Endothelial cell (in vitro differentiated cells): ENCODE data around the gene ZNF365. TPM values are rescaled to one million over a fixed set of nuclear protein-coding genes. Genes with fewer than 3 reads are reported as not detected.

Experiments
- DNase-seq: peaks from one replicate; pipeline ENCODE4 v3.0.0; 2021; ENCODE audit warnings: low spot score
- H3K27ac Mint-ChIP-seq: one replicate; pipeline ENCODE4 v1.8.0; 2021; ENCODE audit warnings: mixed read lengths, inconsistent platforms; ENCODE audit not compliant: unreplicated experiment
- H3K27me3 Mint-ChIP-seq: one replicate; pipeline ENCODE4 v1.8.0; 2021; ENCODE audit warnings: mild to moderate bottlenecking, moderate library complexity, mixed read lengths, inconsistent platforms; ENCODE audit not compliant: unreplicated experiment
- H3K36me3 Mint-ChIP-seq: one replicate; pipeline ENCODE4 v1.8.0; 2021; ENCODE audit warnings: mild to moderate bottlenecking, low read depth, mixed read lengths, inconsistent platforms; ENCODE audit not compliant: unreplicated experiment
- H3K4me1 Mint-ChIP-seq: one replicate; pipeline ENCODE4 v1.8.0; 2021; ENCODE audit warnings: mild to moderate bottlenecking, mixed read lengths, inconsistent platforms; ENCODE audit not compliant: unreplicated experiment
- H3K4me3 Mint-ChIP-seq: one replicate; pipeline ENCODE4 v1.8.0; 2021; ENCODE audit warnings: mild to moderate bottlenecking, mixed read lengths, inconsistent platforms; ENCODE audit not compliant: unreplicated experiment
- H3K9me3 Mint-ChIP-seq: one replicate; pipeline ENCODE4 v1.8.0; 2021; ENCODE audit warnings: mixed read lengths, inconsistent platforms; ENCODE audit not compliant: unreplicated experiment
- CTCF ChIP-seq: fragments of 200-600 bp; sonication (generic); IDR thresholded peaks from one replicate; pipeline ENCODE4 v1.5.0; 2021; ENCODE audit warnings: antibody characterized with exemption; ENCODE audit not compliant: unreplicated experiment
- total RNA-seq: library from RNA; stranded (reverse); fragmentation: NEBNext Ultra II Directional; extraction: Animal tissue kit (Norgen Biotek cat#: 25700); gene quantifications from one replicate; pipeline ENCODE4 v1.2.1, GENCODE V29; 2021; ENCODE audit not compliant: unreplicated experiment

ZNF365 gene
- total RNA-seq, 1 donor from 2014 or later = not detected

DNA sequence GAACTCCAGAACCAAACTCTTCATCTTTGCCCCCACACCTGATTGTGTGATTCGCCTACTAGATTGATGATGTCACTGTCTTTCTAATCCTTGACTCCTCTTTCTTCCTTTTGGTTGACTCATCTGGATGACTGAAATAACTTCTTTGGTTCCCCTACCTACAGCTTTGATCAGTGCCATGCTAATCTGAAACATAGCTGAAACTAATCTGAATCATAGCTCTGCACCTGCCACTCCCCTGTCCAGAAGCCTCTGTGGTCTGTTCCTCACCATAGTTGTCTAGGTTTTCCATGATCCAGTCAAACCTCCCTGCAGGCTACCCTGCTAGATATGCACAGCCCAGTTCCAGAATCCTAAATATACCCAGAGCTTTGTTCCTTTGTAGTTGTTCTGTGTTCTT, 51.9 kb downstream of the ZNF365 start:
- Mint-ChIP-seq H3K9me3 (no peaks in the 10 kb centered on the region), H3K27me3 (no peaks in the 10 kb centered on the region), H3K4me1 (no peaks in the 10 kb centered on the region), H3K4me3 (no peak overlapping the region), H3K36me3 (no peaks in the 10 kb centered on the region), H3K27ac (no peak overlapping the region)
- no peak for TF ChIP-seq CTCF
- DNase-seq = no peak

- DNase-seq = no peak
- Mint-ChIP-seq H3K36me3 (no peaks in the 10 kb centered on the region), H3K27me3 (no peaks in the 10 kb centered on the region), H3K9me3 (no peaks in the 10 kb centered on the region), H3K27ac (no peak overlapping the region), H3K4me1 (no peaks in the 10 kb centered on the region), H3K4me3 (no peak overlapping the region)
- no peak for TF ChIP-seq CTCF
Observed at GRCh38 chr10:62426600-62426999, 52.4 kb downstream of the ZNF365 start.

GRCh38 chr10:62430881-62431280, 56.7 kb downstream of the ZNF365 start:
- Mint-ChIP-seq H3K4me1 (no peaks in the 10 kb centered on the region), H3K4me3 (no peak overlapping the region), H3K27ac (no peak overlapping the region), H3K9me3 (no peaks in the 10 kb centered on the region), H3K27me3 (no peaks in the 10 kb centered on the region), H3K36me3 (no peaks in the 10 kb centered on the region)
- no peak for TF ChIP-seq CTCF
- no peak for DNase-seq

DNA sequence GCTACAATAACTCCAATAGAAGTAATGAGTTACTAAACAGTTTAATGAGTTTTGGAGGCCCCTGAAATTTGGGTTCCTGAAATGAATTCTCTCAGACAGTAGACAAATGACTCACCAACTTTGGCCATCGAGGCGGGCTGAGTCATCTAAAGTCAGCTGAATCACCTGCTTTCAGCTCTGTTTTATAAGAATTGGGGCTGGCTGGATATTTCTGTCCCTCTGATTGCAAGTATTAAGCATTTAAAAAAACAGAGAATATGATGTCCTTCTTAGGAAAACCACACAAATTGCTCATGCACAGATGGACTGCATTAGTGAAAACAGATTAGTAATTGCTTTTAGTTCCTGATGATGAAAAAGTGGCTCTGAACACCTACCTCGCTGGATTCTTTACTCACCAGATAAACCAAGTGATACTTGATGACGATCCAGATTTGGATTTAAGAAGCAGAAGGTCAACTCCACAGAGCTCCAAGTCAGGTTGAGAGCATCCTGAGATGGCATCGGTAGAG, 59.1 kb downstream of the ZNF365 start:
- Mint-ChIP-seq H3K4me1 (no peaks in the 10 kb centered on the region), H3K36me3 (no peaks in the 10 kb centered on the region), H3K4me3 (no peak overlapping the region), H3K27ac (no peak overlapping the region), H3K27me3 (no peaks in the 10 kb centered on the region), H3K9me3 (no peaks in the 10 kb centered on the region)
- TF ChIP-seq CTCF = no peak
- DNase-seq = no peak

DNA sequence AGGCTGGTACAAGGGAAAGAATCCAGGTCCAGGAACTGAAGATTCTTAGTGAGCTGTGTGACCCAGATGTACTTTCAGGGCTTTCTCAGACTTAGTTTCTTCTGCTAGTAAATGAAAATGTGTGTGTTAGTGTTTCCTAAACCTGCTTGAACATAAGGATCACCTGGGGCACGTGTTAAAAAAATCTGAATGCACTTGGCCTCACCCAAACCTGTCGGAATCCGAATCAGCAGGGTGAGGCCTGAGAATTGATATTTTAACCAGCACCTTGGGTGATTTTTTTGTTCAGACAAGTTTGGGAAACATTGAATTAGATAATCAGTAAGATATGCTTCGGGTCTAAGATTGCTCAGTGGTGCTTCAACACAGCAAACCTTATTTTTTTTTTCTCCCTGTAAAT, 59.7 kb downstream of the ZNF365 start:
- no peak for DNase-seq
- no peak for TF ChIP-seq CTCF
- no peaks in the 10 kb centered on the region for H3K36me3 Mint-ChIP-seq

More for the DNA sequence above, 59.7 kb downstream of the ZNF365 start:
- Mint-ChIP-seq H3K27me3 (no peaks in the 10 kb centered on the region), H3K9me3 (no peaks in the 10 kb centered on the region), H3K4me1 (no peaks in the 10 kb centered on the region), H3K4me3 (no peak overlapping the region), H3K27ac (no peak overlapping the region)
